HCT116 (cell line): ENCODE data around the gene FAM219A.

Source experiments
- CEBPB ChIP-seq: IDR thresholded peaks from 2 replicates; pipeline ENCODE4 v1.6.1; 2012; ENCODE audit warnings: low read depth
- EGR1 ChIP-seq: IDR thresholded peaks from 2 replicates; pipeline ENCODE4 v1.6.1; 2012; ENCODE audit warnings: low read depth
- ELF1 ChIP-seq: IDR thresholded peaks from 2 replicates; pipeline ENCODE4 v1.6.1; 2012; ENCODE audit warnings: low read depth, borderline replicate concordance
- EZH2 ChIP-seq: fragments of 200-600 bp; sonication (generic); IDR thresholded peaks from 2 replicates; pipeline ENCODE4 v1.6.1; 2017; ENCODE audit warnings: antibody characterized with exemption, mixed run types
- JUND ChIP-seq: IDR thresholded peaks from 2 replicates; pipeline ENCODE4 v1.6.1; 2012
- POLR2A ChIP-seq: IDR thresholded peaks from 2 replicates; pipeline ENCODE4 v1.7.0; 2011; ENCODE audit warnings: borderline replicate concordance; ENCODE audit not compliant: insufficient read depth, insufficient read length; ENCODE audit errors: extremely low read depth
- SIN3A ChIP-seq: IDR thresholded peaks from 2 replicates; pipeline ENCODE4 v1.6.1; 2012; ENCODE audit warnings: low read depth
- SP1 ChIP-seq: IDR thresholded peaks from 2 replicates; pipeline ENCODE4 v1.6.1; 2012; ENCODE audit warnings: low read depth
- SRF ChIP-seq: IDR thresholded peaks from 2 replicates; pipeline ENCODE4 v1.6.1; 2012; ENCODE audit warnings: low read depth
- TCF7L2 ChIP-seq: IDR thresholded peaks from 2 replicates; pipeline ENCODE4 v1.7.0; 2011; ENCODE audit warnings: borderline replicate concordance, inconsistent platforms; ENCODE audit not compliant: insufficient read depth, insufficient read length; ENCODE audit errors: extremely low read depth
- YY1 ChIP-seq: IDR thresholded peaks from 2 replicates; pipeline ENCODE4 v1.6.1; 2011; ENCODE audit warnings: low read length, low read depth, moderate library complexity, mild to moderate bottlenecking; ENCODE audit not compliant: insufficient replicate concordance; ENCODE audit errors: extremely low read depth
- ZBTB33 ChIP-seq: IDR thresholded peaks from 2 replicates; pipeline ENCODE4 v1.6.1; 2011; ENCODE audit warnings: mild to moderate bottlenecking, low read length, moderate library complexity; ENCODE audit not compliant: insufficient replicate concordance; ENCODE audit errors: extremely low read depth
- TF ChIP-seq, protein P1 (sequence below): IDR thresholded peaks from 2 replicates; pipeline ENCODE4 v1.6.1; 2012
- TF ChIP-seq, protein P2 (sequence below), 3 experiments: fragments of 200-600 bp in 1 of 3; sonication (generic) in 1 of 3; IDR thresholded peaks in 2 of 3; conservative IDR thresholded peaks in 1 of 3; 2 replicates each; pipeline ENCODE4 v1.5.1; 2012 to 2017; ENCODE audit warnings: low read depth in 2 of 3, low read length in 2 of 3, antibody characterized with exemption in 1 of 3, borderline replicate concordance in 1 of 3, control low read depth in 1 of 3, mild to moderate bottlenecking in 1 of 3, mixed read lengths in 1 of 3, mixed run types in 1 of 3, moderate library complexity in 1 of 3; ENCODE audit not compliant: insufficient read depth in 1 of 3

- TF ChIP-seq, protein P1, sequence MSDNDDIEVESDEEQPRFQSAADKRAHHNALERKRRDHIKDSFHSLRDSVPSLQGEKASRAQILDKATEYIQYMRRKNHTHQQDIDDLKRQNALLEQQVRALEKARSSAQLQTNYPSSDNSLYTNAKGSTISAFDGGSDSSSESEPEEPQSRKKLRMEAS, result no peak
- no peak for TF ChIP-seq EGR1
- TF ChIP-seq, protein P2, sequence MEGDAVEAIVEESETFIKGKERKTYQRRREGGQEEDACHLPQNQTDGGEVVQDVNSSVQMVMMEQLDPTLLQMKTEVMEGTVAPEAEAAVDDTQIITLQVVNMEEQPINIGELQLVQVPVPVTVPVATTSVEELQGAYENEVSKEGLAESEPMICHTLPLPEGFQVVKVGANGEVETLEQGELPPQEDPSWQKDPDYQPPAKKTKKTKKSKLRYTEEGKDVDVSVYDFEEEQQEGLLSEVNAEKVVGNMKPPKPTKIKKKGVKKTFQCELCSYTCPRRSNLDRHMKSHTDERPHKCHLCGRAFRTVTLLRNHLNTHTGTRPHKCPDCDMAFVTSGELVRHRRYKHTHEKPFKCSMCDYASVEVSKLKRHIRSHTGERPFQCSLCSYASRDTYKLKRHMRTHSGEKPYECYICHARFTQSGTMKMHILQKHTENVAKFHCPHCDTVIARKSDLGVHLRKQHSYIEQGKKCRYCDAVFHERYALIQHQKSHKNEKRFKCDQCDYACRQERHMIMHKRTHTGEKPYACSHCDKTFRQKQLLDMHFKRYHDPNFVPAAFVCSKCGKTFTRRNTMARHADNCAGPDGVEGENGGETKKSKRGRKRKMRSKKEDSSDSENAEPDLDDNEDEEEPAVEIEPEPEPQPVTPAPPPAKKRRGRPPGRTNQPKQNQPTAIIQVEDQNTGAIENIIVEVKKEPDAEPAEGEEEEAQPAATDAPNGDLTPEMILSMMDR (IDR thresholded peaks at IDR 0.05 in 2 of 3, conservative IDR thresholded peaks at IDR 0.05 in 1 of 3; ENCODE audit: borderline replicate concordance in 1 of 3, insufficient read depth in 1 of 3, low read depth in 2 of 3, low read length in 2 of 3), result peak; percentile 87 to 99 (median 99)
- TF ChIP-seq EZH2, result no peak
- TF ChIP-seq SP1, result no peak
- no peak for TF ChIP-seq TCF7L2
- TF ChIP-seq SRF, result no peak
- no peak for TF ChIP-seq YY1
- TF ChIP-seq POLR2A, result no peak
- no peak for TF ChIP-seq CEBPB
- TF ChIP-seq SIN3A, result no peak
- no peak for TF ChIP-seq JUND
- no peak for TF ChIP-seq ELF1
- TF ChIP-seq ZBTB33, result no peak
Measured at GRCh38 chr9:34500623-34501267, 42.4 kb upstream of the FAM219A start.
